Small intestine (tissue), 7 donors: ENCODE data around the gene KRTAP5-2. TPM values are rescaled to one million over a fixed set of nuclear protein-coding genes. Genes with fewer than 3 reads are reported as not detected.

Experiments
- DNase-seq, 2 donors: peaks; one replicate each; pipeline versions ENCODE4 v3.0.0 to v3.0.0-alpha.2; 2013
- FAIRE-seq: peaks from 2 replicates; lab custom pipeline; 2012; peaks lifted over from hg19 to GRCh38; lab: Jason Lieb, UNC
- H3K27ac ChIP-seq, 3 donors: one replicate each; pipeline ENCODE4 v1.5.1; 2013; ENCODE audit warnings: low read length in 2 of 3, mild to moderate bottlenecking in 2 of 3, control low read depth in 1 of 3, inconsistent platforms in 1 of 3, low read depth in 1 of 3, moderate library complexity in 1 of 3
- H3K27me3 ChIP-seq, 3 donors: one replicate each; pipeline ENCODE4 v1.6.1; 2013; ENCODE audit warnings: low read length in 3 of 3, inconsistent platforms in 1 of 3; ENCODE audit not compliant: control insufficient read depth in 3 of 3, insufficient read depth in 3 of 3
- H3K36me3 ChIP-seq, 3 donors: one replicate each; pipeline ENCODE4 v1.6.1; 2013; ENCODE audit warnings: low read length in 3 of 3, inconsistent platforms in 1 of 3, low read depth in 1 of 3, mild to moderate bottlenecking in 1 of 3, moderate library complexity in 1 of 3; ENCODE audit not compliant: control insufficient read depth in 3 of 3, insufficient read depth in 2 of 3
- H3K4me1 ChIP-seq, 3 donors: one replicate each; pipeline ENCODE4 v1.6.1; 2013; ENCODE audit warnings: low read length in 2 of 3, inconsistent platforms in 1 of 3, low read depth in 1 of 3, mild to moderate bottlenecking in 1 of 3, moderate library complexity in 1 of 3; ENCODE audit not compliant: control insufficient read depth in 3 of 3, insufficient read depth in 2 of 3
- H3K4me3 ChIP-seq, 3 donors: one replicate each; pipeline ENCODE4 v1.5.1; 2013; ENCODE audit warnings: low read length in 3 of 3, control low read depth in 1 of 3, inconsistent platforms in 1 of 3, low read depth in 1 of 3, mild to moderate bottlenecking in 1 of 3, moderate library complexity in 1 of 3
- H3K9me3 ChIP-seq, 2 donors: one replicate each; pipeline ENCODE4 v1.6.1; 2013; ENCODE audit warnings: low read depth in 1 of 2, low read length in 1 of 2; ENCODE audit not compliant: control insufficient read depth in 2 of 2, insufficient read depth in 1 of 2
- WGBS, 3 donors: extraction: QIAGEN DNeasy Blood & Tissue Kit; methylation state at CpG; one replicate each; pipeline ENCODE4 v1.1.7; 2013; 5-methylcytosine and 5-hydroxymethylcytosine counted together
- polyA plus RNA-seq, 4 donors: library from polyadenylated mRNA; stranded (reverse) in 3 of 4; unstranded in 1 of 4; fragments of 200-250 nt in 3 of 4; fragments of 120-200 nt in 1 of 4; gene quantifications; one replicate each; pipeline versions ENCODE4 v1.2.1 to v1.2.3, GENCODE V29; 2013
- donor health status: healthy with polysubstance abuse.
- donor health status: control.
- donor health status: control.
- donor health status: Bipolar disorder and iron deficiency.
- donor health status: healthy.

The KRTAP5-2 gene
- polyA plus RNA-seq, 4 donors, result 0.07 TPM; not detected in 3

GRCh38 chr11:1566381-1567051 is 31.6 kb downstream of the KRTAP5-2 start:
- peak overlapping the region in 1 of 3 donors; percentile 68 for H3K27ac ChIP-seq
- 49 to 69% (median 59%) methylated on average over 19 to 20 of the region's 20 CpGs for WGBS, 3 donors
- no peak overlapping the region for H3K4me3 ChIP-seq
- H3K27me3 ChIP-seq, result no peaks in the 10 kb centered on the region
- FAIRE-seq, result no peak
- H3K4me1 ChIP-seq, result peaks cover 0 to 88% (median 0%) of the 10 kb centered on the region in 3 donors
- no peak for DNase-seq
- H3K36me3 ChIP-seq, result peaks cover 0 to 79% (median 0%) of the 10 kb centered on the region in 3 donors
- no peaks in the 10 kb centered on the region for H3K9me3 ChIP-seq

DNA sequence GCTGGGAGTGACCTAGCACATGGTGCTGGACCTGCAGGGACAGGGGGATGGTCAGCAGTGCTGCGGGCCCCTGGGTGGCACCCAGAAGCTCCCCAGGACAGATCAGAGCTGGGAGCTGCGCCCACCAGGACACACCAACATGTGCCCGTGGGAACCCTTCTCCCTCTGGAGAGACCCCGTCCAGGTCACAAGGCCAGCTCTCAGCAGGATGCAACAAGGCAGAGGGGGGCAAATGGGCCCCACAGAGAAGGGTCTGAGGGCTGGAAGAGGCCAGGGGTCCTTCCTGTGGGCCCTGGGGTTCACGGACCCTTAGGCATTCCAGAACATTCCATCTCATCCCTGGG is 32.2 kb downstream of the KRTAP5-2 start:
- peaks cover 0 to 86% (median 0%) of the 10 kb centered on the region in 3 donors for H3K36me3 ChIP-seq
- peaks cover 0 to 93% (median 0%) of the 10 kb centered on the region in 3 donors for H3K4me1 ChIP-seq
- no peak overlapping the region for H3K27ac ChIP-seq
- no peaks in the 10 kb centered on the region for H3K27me3 ChIP-seq
- H3K4me3 ChIP-seq, result no peak overlapping the region
- FAIRE-seq (no peak), DNase-seq (no peak)
- H3K9me3 ChIP-seq, result no peaks in the 10 kb centered on the region
- WGBS, 3 donors, result 82 to 96% (median 84%) methylated on average over 4 to 5 of the region's 5 CpGs

DNA sequence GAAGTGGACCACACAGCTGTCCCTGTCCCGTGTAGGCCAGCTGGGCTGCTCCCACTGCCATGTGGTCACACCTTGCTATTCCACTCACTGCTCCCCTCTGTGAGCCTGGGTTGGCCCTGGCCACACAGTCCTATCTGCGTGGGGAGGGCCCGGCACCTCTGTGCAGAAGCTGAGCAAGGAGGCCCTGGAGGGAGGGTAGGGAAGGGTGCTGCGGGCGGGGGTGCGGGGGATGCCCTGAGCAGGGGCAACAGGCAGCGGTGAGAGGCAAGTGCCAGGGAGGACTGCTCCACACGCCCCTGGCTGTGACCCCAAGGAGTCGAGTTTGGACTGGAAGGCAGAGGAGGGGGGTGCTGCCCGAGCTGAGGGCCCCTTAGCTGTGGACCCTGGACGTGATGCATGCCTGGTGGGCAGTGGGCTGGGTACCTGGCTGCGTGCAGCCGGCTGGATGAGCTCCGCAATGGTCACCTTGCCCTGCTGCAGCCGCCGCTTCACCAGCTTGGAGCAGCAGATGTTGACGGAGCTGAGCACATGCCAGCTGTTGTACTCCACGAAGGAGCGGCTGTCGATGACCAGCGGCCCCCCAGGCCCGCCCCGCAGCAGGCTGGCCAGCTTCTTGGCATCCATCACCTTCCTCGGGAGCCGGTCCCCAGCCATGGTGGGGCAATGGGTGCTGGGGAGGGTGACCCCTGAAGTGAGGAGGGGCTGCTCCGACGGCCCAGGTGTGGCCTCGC is 32.8 kb downstream of the KRTAP5-2 start:
- Histone ChIP-seq H3K4me1 (peaks cover 0 to 93% (median 0%) of the 10 kb centered on the region in 3 donors), H3K36me3 (peaks cover 0 to 91% (median 0%) of the 10 kb centered on the region in 3 donors), H3K9me3 (no peaks in the 10 kb centered on the region), H3K27ac (peak overlapping the region in 1 of 3 donors; percentile 63), H3K4me3 (no peak overlapping the region), H3K27me3 (no peaks in the 10 kb centered on the region)
- WGBS, 3 donors, result 77 to 81% (median 80%) methylated on average over 28 of the region's 28 CpGs
- FAIRE-seq (no peak), DNase-seq (no peak)

- FAIRE-seq, result no peak
- no peak overlapping the region for H3K4me3 ChIP-seq
- H3K27me3 ChIP-seq, result no peaks in the 10 kb centered on the region
- H3K27ac ChIP-seq, result peak overlapping the region in 1 of 3 donors; percentile 63
- no peaks in the 10 kb centered on the region for H3K9me3 ChIP-seq
- H3K4me1 ChIP-seq, result peaks cover 0 to 92% (median 0%) of the 10 kb centered on the region in 3 donors
- WGBS, 3 donors, result 25 to 32% (median 30%) methylated on average over 16 of the region's 16 CpGs
- peaks cover 0 to 94% (median 0%) of the 10 kb centered on the region in 3 donors for H3K36me3 ChIP-seq
- peak; percentile 65 to 90 for DNase-seq
Observed at GRCh38 chr11:1564535-1565172, 33.4 kb downstream of the KRTAP5-2 start.

DNA sequence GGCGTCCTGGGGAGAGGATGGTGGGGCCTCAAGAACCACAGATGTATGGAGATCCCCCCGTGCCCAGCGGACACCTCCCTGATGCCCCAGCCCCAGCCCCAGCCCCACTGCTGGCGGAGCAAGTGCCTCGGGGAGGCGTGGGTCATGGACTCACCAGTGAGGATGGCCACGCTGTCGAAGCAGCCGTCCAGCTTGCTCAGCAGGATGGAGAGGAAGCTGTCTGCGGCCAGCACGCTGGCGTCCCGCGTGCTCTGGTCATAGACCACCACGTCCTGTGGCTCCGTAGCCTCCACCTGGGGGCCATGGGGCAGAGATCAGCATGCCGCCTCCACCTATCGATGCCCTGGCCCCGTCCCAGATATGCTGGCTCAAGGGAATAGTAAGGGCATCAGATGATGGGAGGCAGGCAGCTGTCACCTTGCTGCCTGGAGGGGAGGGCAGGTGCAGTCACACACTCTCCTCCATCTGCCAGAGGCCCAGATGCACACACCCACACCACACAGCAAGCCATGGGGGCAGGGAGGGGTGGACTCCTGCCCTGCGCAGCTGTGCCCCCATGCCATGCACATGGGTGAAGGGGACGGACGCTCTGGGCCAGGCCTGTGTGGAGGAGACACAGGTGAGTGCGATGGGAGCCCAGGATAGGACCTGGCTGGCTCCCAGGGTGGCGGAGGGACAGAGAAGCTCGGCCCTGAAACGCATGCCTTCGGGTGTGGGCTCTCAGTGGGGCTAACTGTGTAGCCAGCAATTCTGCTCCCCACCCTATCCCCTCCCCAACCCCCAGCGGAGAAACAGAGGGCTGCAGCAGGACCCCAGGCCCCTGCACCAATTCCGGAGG is 34.2 kb downstream of the KRTAP5-2 start:
- H3K27me3 ChIP-seq, result no peaks in the 10 kb centered on the region
- H3K36me3 ChIP-seq, result peaks cover 0 to 92% (median 0%) of the 10 kb centered on the region in 3 donors
- H3K9me3 ChIP-seq, result no peaks in the 10 kb centered on the region
- H3K4me1 ChIP-seq, result peaks cover 0 to 92% (median 0%) of the 10 kb centered on the region in 3 donors
- H3K4me3 ChIP-seq, result no peak overlapping the region
- FAIRE-seq (no peak), DNase-seq (no peak)
- 67 to 76% (median 72%) methylated on average over 21 to 29 of the region's 29 CpGs for WGBS, 3 donors
- peak overlapping the region in 1 of 3 donors; percentile 23 for H3K27ac ChIP-seq

GRCh38 chr11:1563149-1563638 is 34.9 kb downstream of the KRTAP5-2 start:
- peaks cover 0 to 92% (median 0%) of the 10 kb centered on the region in 3 donors for H3K4me1 ChIP-seq
- WGBS, 3 donors, result 75 to 81% (median 79%) methylated on average over 12 of the region's 12 CpGs
- FAIRE-seq, result no peak

GRCh38 chr11:1562469-1563148 is 35.5 kb downstream of the KRTAP5-2 start:
- peaks cover 0 to 92% (median 0%) of the 10 kb centered on the region in 3 donors for H3K36me3 ChIP-seq
- H3K27me3 ChIP-seq, result no peaks in the 10 kb centered on the region
- DNase-seq (no peak), FAIRE-seq (no peak)
- H3K27ac ChIP-seq, result no peak overlapping the region
- 92 to 96% (median 94%) methylated on average over 13 to 14 of the region's 14 CpGs for WGBS, 3 donors
- no peak overlapping the region for H3K4me3 ChIP-seq
- H3K4me1 ChIP-seq, result peaks cover 0 to 90% (median 0%) of the 10 kb centered on the region in 3 donors
- H3K9me3 ChIP-seq, result no peaks in the 10 kb centered on the region

More at GRCh38 chr11:1563149-1563638, 34.9 kb downstream of the KRTAP5-2 start:
- no peak overlapping the region for H3K27ac ChIP-seq
- no peak for DNase-seq
- H3K9me3 ChIP-seq, result no peaks in the 10 kb centered on the region
- peaks cover 0 to 93% (median 0%) of the 10 kb centered on the region in 3 donors for H3K36me3 ChIP-seq
- H3K27me3 ChIP-seq, result no peaks in the 10 kb centered on the region
- H3K4me3 ChIP-seq, result no peak overlapping the region
